T-helper 22 cell (primary cell): ENCODE results near the gene PIH1D2.
"Not testable (repeated sequence)": the region's sequence is repeated elsewhere in the genome, so short reads cannot be mapped to it uniquely, and the experiment has no call there.

Source experiments
- DNase-seq: peaks from one replicate; pipeline ENCODE4 v3.0.0-alpha.2; 2020; ENCODE audit warnings: low read depth

The PIH1D2 gene

GRCh38 chr11:112073941-112074811 is at the start of gene PIH1D2, which contains the start of gene NKAPD1:
TSS of gene PIH1D2 (minus strand) at chr11:112074017. CDS start at chr11:112073174, 843 bp downstream.
TSS of gene NKAPD1 (plus strand) at chr11:112074299. CDS start at chr11:112075575, 1,276 bp downstream.
- DNase-seq: peak; percentile 65

GRCh38 chr11:112123129-112123528 is 49.3 kb upstream of the PIH1D2 start:
- DNase-seq: no peak

GRCh38 chr11:112121981-112122615 is 48.3 kb upstream of the PIH1D2 start:
- DNase-seq: no peak

- no peak for DNase-seq
These were observed 44.4 kb upstream of the PIH1D2 start for GRCh38 chr11:112118176-112118575.

DNA sequence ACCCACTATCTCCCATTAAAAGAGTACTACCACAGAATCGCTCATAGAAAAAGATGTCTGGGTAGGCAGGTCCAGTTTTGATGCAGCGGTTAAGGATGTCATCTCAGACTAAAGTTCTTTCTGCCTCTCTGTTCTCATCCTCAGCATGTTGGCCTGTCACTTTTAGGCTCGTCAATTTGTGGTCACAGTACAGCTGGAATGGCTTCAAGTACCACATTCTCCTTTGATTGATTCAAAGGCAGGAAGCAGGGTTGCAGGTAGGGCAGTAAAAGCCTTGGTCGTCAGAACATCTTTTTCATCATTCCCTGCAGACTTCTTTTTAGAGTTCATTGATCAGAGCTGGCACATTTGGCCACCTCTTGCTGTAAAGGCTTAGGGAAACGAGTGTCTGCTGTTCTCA is 41.6 kb upstream of the PIH1D2 start:
- DNase-seq: no peak

DNA sequence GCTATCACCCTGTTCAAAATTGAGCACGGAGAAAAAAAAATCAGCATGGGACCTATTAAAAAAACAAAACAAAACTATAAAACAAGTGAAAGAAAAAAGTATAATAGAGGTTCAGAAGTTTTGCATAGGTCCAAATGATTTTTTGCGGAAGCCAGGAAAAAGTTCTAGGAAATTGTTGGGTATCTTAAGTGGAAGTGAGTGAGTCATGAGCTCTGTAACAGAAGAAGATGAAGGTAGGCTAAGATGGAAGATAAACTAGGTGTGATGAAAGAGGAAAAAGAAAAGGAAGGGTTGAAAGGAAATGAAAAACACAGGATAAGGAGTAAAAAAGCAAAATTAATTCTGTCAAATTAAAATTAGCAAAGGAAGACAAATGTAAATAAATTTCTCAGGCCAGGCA is 40.6 kb upstream of the PIH1D2 start:
- DNase-seq: no peak

DNA sequence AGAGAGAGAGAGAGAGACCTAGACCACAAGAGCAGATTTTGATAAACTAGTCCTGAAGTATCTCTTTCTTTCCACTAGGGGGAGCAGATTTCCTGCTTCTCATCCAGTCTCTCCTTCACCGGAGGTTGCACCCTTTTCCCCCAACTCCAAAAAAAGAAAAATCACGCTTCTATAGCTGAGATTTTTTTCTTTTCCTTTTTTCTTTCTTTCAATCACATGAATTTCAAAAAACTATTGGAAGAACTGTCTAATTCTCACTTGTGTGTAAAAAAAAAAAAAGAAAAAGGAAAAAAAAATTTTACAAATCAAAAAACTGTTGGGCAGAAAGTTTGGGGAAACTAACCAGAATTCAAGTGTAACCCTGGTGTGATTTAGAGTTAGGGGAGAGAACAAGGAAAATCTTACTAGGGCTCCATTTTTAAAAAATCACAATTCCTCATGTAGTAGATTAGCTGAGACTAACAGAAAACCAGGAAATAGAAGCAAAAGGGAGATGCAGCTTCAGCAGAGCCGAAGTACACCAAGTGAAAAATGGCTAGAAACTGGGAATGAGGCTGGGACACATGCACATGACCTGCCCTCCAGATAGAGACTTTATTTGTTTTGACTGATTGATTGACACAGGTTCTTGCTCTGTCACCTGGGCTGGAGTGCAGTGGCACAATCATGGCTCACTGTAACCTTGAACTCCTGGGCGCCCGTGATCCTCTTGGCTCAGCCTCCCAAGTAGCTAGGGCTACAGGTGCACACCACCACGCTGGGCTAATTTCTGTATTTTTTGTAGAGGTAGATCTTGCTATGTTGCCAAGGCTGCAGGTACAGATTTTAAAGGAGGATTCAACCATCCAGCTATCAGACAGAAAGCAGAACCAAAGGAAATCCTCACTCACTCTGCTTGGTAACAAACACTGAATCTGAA is 40.0 kb upstream of the PIH1D2 start:
- DNase-seq: no peak

GRCh38 chr11:112106070-112106469 is 32.3 kb upstream of the PIH1D2 start:
- DNase-seq: no peak

GRCh38 chr11:112103446-112103845 is 29.6 kb upstream of the PIH1D2 start:
- DNase-seq: no peak

GRCh38 chr11:112100462-112100861 is 26.6 kb upstream of the PIH1D2 start:
- DNase-seq: no peak

- no peak for DNase-seq
These were observed 24.1 kb upstream of the PIH1D2 start for GRCh38 chr11:112097734-112098528.

GRCh38 chr11:112096194-112096593 is 22.4 kb upstream of the PIH1D2 start:
- DNase-seq: no peak

DNA sequence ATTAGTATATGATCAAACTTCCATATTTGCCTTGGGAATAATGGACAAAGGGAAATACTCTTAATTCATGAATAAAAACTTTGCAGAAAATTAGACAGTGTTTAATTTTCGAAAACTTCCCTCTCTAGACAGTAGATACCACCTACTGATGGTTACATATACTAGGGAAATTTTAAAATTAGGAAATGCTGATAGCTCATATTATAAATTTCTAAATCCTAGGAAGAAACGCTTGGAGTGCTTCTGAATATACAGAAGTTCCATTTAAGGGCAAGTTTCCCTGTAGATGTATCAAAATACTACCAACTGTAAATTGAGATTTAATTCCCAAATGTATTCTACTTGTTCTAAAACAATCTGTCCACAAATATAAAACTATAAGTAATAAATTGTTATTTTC is 21.5 kb upstream of the PIH1D2 start:
- DNase-seq: not testable (repeated sequence)

DNA sequence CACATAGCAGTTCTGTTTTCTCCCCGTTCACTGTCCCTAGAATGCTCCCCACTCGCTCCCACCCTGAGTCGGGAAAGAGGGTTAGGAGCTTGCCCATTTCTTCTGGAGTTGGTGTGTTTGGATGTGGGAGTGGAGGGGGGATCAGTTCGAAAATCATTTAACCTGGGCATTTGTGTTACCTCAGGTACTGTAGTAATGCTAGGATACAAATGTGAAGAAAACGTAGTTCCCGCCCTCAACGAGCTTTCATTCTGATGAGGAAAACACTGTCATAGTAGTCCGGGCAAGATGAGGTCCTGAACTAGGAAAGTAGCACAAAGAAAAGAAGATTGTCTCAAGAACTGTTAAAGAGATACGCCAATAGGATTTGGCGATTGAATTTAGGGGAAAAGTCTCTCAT is 13.4 kb upstream of the PIH1D2 start:
- DNase-seq: no peak

GRCh38 chr11:112086422-112087191 is 12.8 kb upstream of the PIH1D2 start, which contains the start of the genes SDHD and TIMM8B:
TSS of gene SDHD (plus strand) at chr11:112086873. CDS start at chr11:112086908, 35 bp downstream.
TSS of gene TIMM8B (minus strand) at chr11:112086756. CDS start at chr11:112086723, 33 bp downstream.
- peak; percentile 94 for DNase-seq

GRCh38 chr11:112085822-112086421 is 12.1 kb upstream of the PIH1D2 start:
- DNase-seq: no peak

- DNase-seq: no peak
These were observed 8.9 kb upstream of the PIH1D2 start for GRCh38 chr11:112082729-112083128.

DNA sequence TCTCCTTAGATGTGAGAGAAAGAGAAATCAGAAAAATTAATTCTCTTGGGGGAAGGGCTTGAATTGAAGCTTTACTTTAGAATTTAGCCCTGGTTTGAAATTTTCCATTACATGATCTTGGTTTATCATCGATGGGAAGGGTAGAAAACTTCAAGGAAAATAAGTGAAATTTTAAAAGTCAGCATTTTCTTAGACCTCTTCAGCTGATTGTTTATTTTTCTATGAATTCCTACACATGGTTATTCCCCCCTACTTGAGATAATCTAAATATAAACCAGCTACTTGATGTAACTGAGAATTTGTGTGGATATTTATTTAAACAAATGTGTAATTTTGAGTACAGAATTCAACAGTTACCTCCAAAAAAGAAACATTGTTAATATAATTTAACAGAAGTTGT is 10.9 kb downstream of the PIH1D2 start:
- DNase-seq: no peak

GRCh38 chr11:112058103-112058502 is 15.7 kb downstream of the PIH1D2 start:
- DNase-seq: no peak

DNA sequence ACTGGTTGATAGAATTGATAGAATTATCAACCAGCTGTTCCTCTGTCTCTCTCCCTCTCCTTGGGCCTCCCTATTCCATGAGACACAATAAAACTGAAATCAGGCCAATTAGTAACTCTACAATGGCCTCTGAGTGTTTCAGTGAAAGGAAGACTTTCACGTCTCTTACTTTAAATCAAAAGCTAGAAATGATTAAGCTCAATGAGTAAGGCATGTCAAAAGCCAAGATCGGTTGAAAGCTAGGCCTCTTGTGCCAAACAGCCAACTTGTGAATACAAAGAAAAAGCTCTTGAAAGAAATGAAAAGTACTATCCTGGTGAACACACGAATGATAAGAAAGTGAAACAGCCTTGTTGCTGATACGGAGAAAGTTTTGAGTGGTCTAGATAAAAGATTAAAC is 16.6 kb downstream of the PIH1D2 start:
- DNase-seq: no peak
